Endothelial cell (in vitro differentiated cells): ENCODE results near the gene CLEC10A. TPM values are rescaled to one million over a fixed set of nuclear protein-coding genes. Genes with fewer than 3 reads are reported as not detected.

ENCODE experiments used
- DNase-seq: peaks from one replicate; pipeline ENCODE4 v3.0.0; 2021; ENCODE audit warnings: low spot score
- H3K27ac Mint-ChIP-seq: one replicate; pipeline ENCODE4 v1.8.0; 2021; ENCODE audit warnings: mixed read lengths, inconsistent platforms; ENCODE audit not compliant: unreplicated experiment
- H3K27me3 Mint-ChIP-seq: one replicate; pipeline ENCODE4 v1.8.0; 2021; ENCODE audit warnings: mild to moderate bottlenecking, moderate library complexity, mixed read lengths, inconsistent platforms; ENCODE audit not compliant: unreplicated experiment
- H3K36me3 Mint-ChIP-seq: one replicate; pipeline ENCODE4 v1.8.0; 2021; ENCODE audit warnings: mild to moderate bottlenecking, low read depth, mixed read lengths, inconsistent platforms; ENCODE audit not compliant: unreplicated experiment
- H3K4me1 Mint-ChIP-seq: one replicate; pipeline ENCODE4 v1.8.0; 2021; ENCODE audit warnings: mild to moderate bottlenecking, mixed read lengths, inconsistent platforms; ENCODE audit not compliant: unreplicated experiment
- H3K4me3 Mint-ChIP-seq: one replicate; pipeline ENCODE4 v1.8.0; 2021; ENCODE audit warnings: mild to moderate bottlenecking, mixed read lengths, inconsistent platforms; ENCODE audit not compliant: unreplicated experiment
- H3K9me3 Mint-ChIP-seq: one replicate; pipeline ENCODE4 v1.8.0; 2021; ENCODE audit warnings: mixed read lengths, inconsistent platforms; ENCODE audit not compliant: unreplicated experiment
- total RNA-seq: library from RNA; stranded (reverse); fragmentation: NEBNext Ultra II Directional; extraction: Animal tissue kit (Norgen Biotek cat#: 25700); gene quantifications from one replicate; pipeline ENCODE4 v1.2.1, GENCODE V29; 2021; ENCODE audit not compliant: unreplicated experiment
- TF ChIP-seq, protein P1 (sequence below): fragments of 200-600 bp; sonication (generic); IDR thresholded peaks from one replicate; pipeline ENCODE4 v1.5.0; 2021; ENCODE audit warnings: antibody characterized with exemption; ENCODE audit not compliant: unreplicated experiment

The CLEC10A gene
- total RNA-seq, 1 donor from 2014 or later: 30.4 TPM

DNA sequence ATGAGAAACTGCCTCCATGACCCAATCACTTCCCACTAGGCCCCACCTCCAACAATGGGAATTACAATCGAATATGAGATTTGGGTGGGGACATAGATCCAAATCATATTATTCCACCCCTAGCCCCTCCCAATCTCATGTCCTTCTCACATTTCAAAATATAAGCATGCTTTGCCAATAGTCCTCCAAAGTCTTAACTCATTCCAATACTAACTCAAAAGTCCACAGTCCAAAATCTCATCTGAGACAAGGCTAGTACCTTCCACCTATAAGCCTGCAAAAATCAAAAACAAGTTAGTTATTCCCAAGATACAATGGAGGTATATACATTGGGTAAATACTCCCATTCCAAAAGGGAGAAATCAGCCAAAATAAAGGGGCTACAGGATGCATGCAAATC is 12.9 kb downstream of the CLEC10A start:
- H3K9me3 Mint-ChIP-seq: peaks cover 11% of the 10 kb centered on the region
- TF ChIP-seq, protein P1, sequence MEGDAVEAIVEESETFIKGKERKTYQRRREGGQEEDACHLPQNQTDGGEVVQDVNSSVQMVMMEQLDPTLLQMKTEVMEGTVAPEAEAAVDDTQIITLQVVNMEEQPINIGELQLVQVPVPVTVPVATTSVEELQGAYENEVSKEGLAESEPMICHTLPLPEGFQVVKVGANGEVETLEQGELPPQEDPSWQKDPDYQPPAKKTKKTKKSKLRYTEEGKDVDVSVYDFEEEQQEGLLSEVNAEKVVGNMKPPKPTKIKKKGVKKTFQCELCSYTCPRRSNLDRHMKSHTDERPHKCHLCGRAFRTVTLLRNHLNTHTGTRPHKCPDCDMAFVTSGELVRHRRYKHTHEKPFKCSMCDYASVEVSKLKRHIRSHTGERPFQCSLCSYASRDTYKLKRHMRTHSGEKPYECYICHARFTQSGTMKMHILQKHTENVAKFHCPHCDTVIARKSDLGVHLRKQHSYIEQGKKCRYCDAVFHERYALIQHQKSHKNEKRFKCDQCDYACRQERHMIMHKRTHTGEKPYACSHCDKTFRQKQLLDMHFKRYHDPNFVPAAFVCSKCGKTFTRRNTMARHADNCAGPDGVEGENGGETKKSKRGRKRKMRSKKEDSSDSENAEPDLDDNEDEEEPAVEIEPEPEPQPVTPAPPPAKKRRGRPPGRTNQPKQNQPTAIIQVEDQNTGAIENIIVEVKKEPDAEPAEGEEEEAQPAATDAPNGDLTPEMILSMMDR: no peak
- no peak for DNase-seq

DNA sequence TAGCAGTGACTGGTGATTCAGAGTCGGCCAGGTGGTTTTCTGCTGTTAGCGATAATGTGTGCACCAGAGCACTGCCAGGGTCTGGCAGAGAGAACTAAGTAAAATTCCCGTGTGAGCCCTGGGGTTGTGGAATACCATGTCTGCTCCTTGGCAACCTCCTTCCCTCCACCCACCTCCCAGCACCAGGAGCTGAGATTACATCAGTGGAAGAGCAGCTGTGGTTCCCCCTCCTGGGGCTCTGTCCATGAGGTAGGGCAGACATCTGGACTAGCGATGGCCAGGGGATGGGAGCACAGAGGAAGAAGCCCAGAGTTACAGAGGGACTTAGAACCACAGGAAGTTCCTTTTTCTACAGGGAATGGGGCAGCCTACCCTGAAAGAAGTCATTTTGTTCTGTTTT is 15.8 kb downstream of the CLEC10A start:
- no peaks in the 10 kb centered on the region for H3K27me3 Mint-ChIP-seq

More for the DNA sequence above, 12.9 kb downstream of the CLEC10A start:
- H3K4me3 Mint-ChIP-seq: no peak overlapping the region
- no peak overlapping the region for H3K27ac Mint-ChIP-seq
- peaks cover 28% of the 10 kb centered on the region for H3K36me3 Mint-ChIP-seq
- peaks cover 13% of the 10 kb centered on the region for H3K4me1 Mint-ChIP-seq
- H3K27me3 Mint-ChIP-seq: no peaks in the 10 kb centered on the region

DNA sequence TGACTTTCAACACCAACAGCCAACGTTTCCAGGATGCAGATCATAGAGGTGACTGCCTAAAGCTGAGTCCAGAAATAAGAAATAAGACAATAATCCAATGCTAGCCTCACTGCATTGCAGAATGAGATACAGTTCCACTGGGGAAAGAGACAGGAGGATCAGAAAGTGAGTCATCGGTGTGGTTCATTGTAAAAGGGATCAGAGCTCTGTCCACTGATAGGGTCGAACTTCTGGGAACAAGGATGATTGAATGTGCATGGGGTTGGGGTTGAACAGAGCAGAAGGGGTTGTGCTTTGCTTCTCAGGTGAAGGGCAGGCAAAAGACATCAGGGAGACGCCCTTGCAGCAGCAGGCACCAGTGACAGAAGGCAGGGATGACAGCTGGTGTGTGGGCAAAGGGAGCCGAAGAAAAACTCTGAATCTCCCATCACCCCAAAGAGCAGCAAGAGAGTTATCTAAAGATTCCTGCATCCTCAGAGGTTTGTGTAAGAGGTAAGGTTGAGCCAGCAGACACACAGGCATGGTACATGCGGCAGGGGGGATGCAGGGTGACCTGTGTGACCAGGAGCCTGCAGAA is 16.4 kb downstream of the CLEC10A start:
- TF ChIP-seq, protein P1: no peak
- Mint-ChIP-seq H3K27ac (no peak overlapping the region), H3K27me3 (no peaks in the 10 kb centered on the region), H3K36me3 (peaks cover 15% of the 10 kb centered on the region), H3K4me1 (peaks cover 27% of the 10 kb centered on the region), H3K9me3 (peaks cover 8% of the 10 kb centered on the region), H3K4me3 (peak overlapping the region; percentile 3)
- no peak for DNase-seq

More for the DNA sequence above, 15.8 kb downstream of the CLEC10A start:
- TF ChIP-seq, protein P1: no peak
- Mint-ChIP-seq H3K4me3 (no peak overlapping the region), H3K36me3 (peaks cover 21% of the 10 kb centered on the region), H3K4me1 (peaks cover 21% of the 10 kb centered on the region), H3K27ac (no peak overlapping the region), H3K9me3 (peaks cover 11% of the 10 kb centered on the region)
- no peak for DNase-seq

DNA sequence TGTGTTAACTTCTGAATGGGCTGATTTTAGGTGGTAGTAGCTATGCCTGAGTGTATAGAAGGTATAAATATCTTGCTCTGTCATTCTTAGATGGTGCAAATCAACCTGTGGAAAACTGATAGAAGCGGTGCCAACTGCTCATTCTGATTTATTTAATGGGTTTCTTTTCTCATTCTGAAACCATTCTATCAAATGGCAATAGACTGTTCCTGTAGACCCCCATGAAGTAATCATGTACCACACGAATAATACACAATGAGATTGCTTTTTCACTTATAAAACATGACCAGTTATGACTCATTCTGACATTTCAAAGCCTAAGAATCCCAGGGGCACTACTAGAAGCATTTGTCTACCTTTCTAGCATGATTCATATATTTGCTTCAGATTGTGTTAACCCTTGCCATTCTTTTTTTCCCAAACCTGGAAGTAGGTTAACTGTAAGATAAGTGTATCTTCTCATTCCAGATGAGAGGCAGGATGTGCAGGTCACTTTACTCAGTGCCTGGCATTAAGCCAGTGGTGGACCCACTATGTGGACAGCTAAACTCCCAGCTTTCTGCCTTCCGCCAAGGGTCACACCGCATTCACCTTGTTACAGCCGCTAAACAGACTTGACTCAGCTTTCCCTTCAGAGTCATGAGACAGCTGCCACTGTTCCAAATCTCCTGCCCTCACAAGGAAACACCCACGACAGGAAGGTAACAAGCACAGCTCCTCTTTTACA is 19.7 kb downstream of the CLEC10A start:
- no peak overlapping the region for H3K27ac Mint-ChIP-seq
- TF ChIP-seq, protein P1: no peak
- H3K9me3 Mint-ChIP-seq: no peaks in the 10 kb centered on the region

DNA sequence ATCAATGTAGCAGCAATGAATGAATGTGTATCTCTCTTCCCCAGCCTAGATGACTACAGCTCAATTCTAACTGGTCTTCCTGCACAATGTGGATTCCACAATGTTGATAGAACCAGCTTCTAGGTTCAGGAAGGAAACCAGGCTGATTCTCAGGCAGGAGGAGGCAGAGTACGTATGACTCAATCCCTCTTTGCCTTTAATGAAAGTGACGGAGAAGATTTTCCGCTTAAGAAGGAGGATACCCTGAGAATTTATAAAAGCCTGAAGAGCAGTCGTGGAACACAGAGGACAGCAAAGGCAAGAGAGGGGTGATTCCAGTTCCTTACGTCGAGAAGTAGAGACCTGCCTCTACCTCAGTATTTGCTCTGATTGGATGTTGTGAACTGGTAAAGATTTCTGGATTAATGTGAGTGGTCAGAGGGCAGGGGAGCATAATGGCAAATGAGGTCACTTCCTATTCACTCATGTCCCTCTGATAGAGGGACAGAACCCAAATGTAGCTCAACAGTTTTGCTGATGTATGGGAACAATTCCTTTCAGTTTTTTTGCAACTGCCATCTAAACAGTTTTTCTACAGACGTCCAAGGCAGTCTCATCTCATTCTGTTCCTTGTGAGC is 21.1 kb downstream of the CLEC10A start:
- Mint-ChIP-seq H3K27me3 (no peaks in the 10 kb centered on the region), H3K36me3 (no peaks in the 10 kb centered on the region), H3K4me1 (peaks cover 25% of the 10 kb centered on the region), H3K9me3 (no peaks in the 10 kb centered on the region), H3K4me3 (peak overlapping the region; percentile 2), H3K27ac (peak overlapping the region; percentile 50)
- no peak for DNase-seq
- TF ChIP-seq, protein P1: no peak

More for the DNA sequence above, 19.7 kb downstream of the CLEC10A start:
- no peaks in the 10 kb centered on the region for H3K36me3 Mint-ChIP-seq
- H3K27me3 Mint-ChIP-seq: no peaks in the 10 kb centered on the region
- no peak overlapping the region for H3K4me3 Mint-ChIP-seq
- no peak for DNase-seq
- H3K4me1 Mint-ChIP-seq: peaks cover 29% of the 10 kb centered on the region
